PC-3 (cell line): ENCODE data around the gene DIS3L. TPM values are rescaled to one million over a fixed set of nuclear protein-coding genes. Genes with fewer than 3 reads are reported as not detected.

ENCODE experiments used
- ATAC-seq: fragments of 200-7000 bp; cut with Tn5 transposase; 2 replicates; pipeline ENCODE4 v1.9.1; 2020; ENCODE audit warnings: mild to moderate bottlenecking, moderate library complexity
- BruUV-seq: library from RNA; stranded (reverse); fragments of 400-500 nt; replicated peaks from 2 replicates; lab custom pipeline; 2021; lab: Mats Ljungman, UMichigan
- CTCF ChIA-PET: fragments of 300-600 bp; sonication (Branson Sonifier 250); formaldehyde crosslinking; loops from one replicate; lab custom pipeline; 2022; ENCODE audit warnings: antibody characterized with exemption; lab: Charles Lee
- POLR2A ChIA-PET: fragments of 300-600 bp; sonication (Branson Sonifier 250); formaldehyde crosslinking; loops from one replicate; lab custom pipeline; 2022; ENCODE audit warnings: antibody characterized with exemption; ENCODE audit not compliant: unreplicated experiment; lab: Charles Lee
- DNase-seq: peaks from one replicate; pipeline ENCODE4 v3.0.0-alpha.2; 2015
- H2AFZ ChIP-seq: fragments of 300-600 bp; sonication (generic); 2 replicates; pipeline ENCODE4 v1.6.0; 2016; ENCODE audit warnings: antibody characterized with exemption, low read length
- H3F3A ChIP-seq: fragments of 300-600 bp; sonication (generic); one replicate; pipeline ENCODE4 v1.6.0; 2017; ENCODE audit warnings: antibody characterized with exemption, low read length, control low read depth, mild to moderate bottlenecking; ENCODE audit not compliant: unreplicated experiment
- H3K27ac ChIP-seq: fragments of 300-600 bp; sonication (generic); 2 replicates; pipeline ENCODE4 v1.5.1; 2016; ENCODE audit warnings: mild to moderate bottlenecking, low read length
- H3K27me3 ChIP-seq: fragments of 300-600 bp; sonication (generic); 2 replicates; pipeline ENCODE4 v1.6.1; 2016; ENCODE audit warnings: low read length, mixed read lengths
- H3K36me3 ChIP-seq: fragments of 300-600 bp; sonication (generic); 2 replicates; pipeline ENCODE4 v1.6.1; 2016; ENCODE audit warnings: low read depth, mixed run types, low read length, mixed read lengths
- H3K4me1 ChIP-seq: fragments of 300-600 bp; sonication (generic); 2 replicates; pipeline ENCODE4 v1.5.1; 2016; ENCODE audit warnings: low read length; ENCODE audit not compliant: insufficient read depth
- H3K4me2 ChIP-seq: fragments of 300-600 bp; sonication (generic); 2 replicates; pipeline ENCODE4 v1.6.0; 2016; ENCODE audit warnings: low read length
- H3K4me3 ChIP-seq: fragments of 300-600 bp; sonication (generic); 2 replicates; pipeline ENCODE4 v1.5.1; 2016; ENCODE audit warnings: mild to moderate bottlenecking, low read length, mixed read lengths
- H3K79me2 ChIP-seq: fragments of 300-600 bp; sonication (generic); 2 replicates; pipeline ENCODE4 v1.6.1; 2017; ENCODE audit warnings: low read length, mixed read lengths
- H3K9ac ChIP-seq: fragments of 300-600 bp; sonication (generic); 2 replicates; pipeline ENCODE4 v1.6.0; 2016; ENCODE audit warnings: mild to moderate bottlenecking, low read length
- H3K9me2 ChIP-seq: fragments of 300-600 bp; sonication (generic); replicated peaks from 2 replicates; pipeline ENCODE4 v1.6.1; 2016; ENCODE audit warnings: mixed run types, low read length, mixed read lengths
- H3K9me3 ChIP-seq: fragments of 300-600 bp; sonication (generic); 2 replicates; pipeline ENCODE4 v1.6.1; 2016; ENCODE audit warnings: low read length, mixed read lengths
- H4K20me1 ChIP-seq: fragments of 300-600 bp; sonication (generic); 2 replicates; pipeline ENCODE4 v1.6.1; 2016; ENCODE audit warnings: low read length, mixed read lengths
- CTCF ChIP-seq: fragments of 300-600 bp; sonication (generic); conservative IDR thresholded peaks from 2 replicates; pipeline ENCODE4 v1.5.1; 2017; ENCODE audit warnings: antibody characterized with exemption, low read depth, mild to moderate bottlenecking, low read length
- EZH2 ChIP-seq: fragments of 300-600 bp; sonication (generic); IDR thresholded peaks from one replicate; pipeline ENCODE4 v1.6.1; 2017; ENCODE audit warnings: antibody characterized with exemption, mild to moderate bottlenecking, low read length; ENCODE audit not compliant: unreplicated experiment
- EZH2phosphoT487 ChIP-seq: fragments of 300-600 bp; sonication (generic); IDR thresholded peaks from 2 replicates; pipeline ENCODE4 v1.6.1; 2018; ENCODE audit warnings: mild to moderate bottlenecking, antibody characterized with exemption, low read length, borderline replicate concordance
- intact Hi-C: fragments of 100-400 bp; cut with micrococcal nuclease; formaldehyde crosslinking; loops from 2 replicates; pipeline ENCODE4 v1.9.0; 2023
- total RNA-seq: library from RNA; depleted of rRNA; stranded (reverse); fragments of >200 nt; gene quantifications from 2 replicates; pipeline ENCODE4 v1.2.3, GENCODE V29; 2014

The DIS3L gene
- total RNA-seq, 1 experiment from 2014 or later: 18.7 TPM

GRCh38 chr15:66294932-66295235 lies 1.5 kb downstream of the DIS3L start:
- no peak for ATAC-seq
- no peaks in the 10 kb centered on the region for H3K27me3 ChIP-seq
- POLR2A ChIA-PET: no interaction called here
- peaks cover 27% of the 10 kb centered on the region for H3K4me1 ChIP-seq
- TF ChIP-seq CTCF (no peak), EZH2phosphoT487 (no peak), EZH2 (no peak)
- CTCF ChIA-PET: interaction anchor here (0.7 kb wide), 1 partner anchor 19 kb away, joined by 3 read pairs; no protein-coding TSS in a partner anchor
- H3K4me2 ChIP-seq: peak overlapping the region; percentile 99
- no TSS peak for BruUV-seq
- H3K4me3 ChIP-seq: peak overlapping the region; percentile 86
- H2AFZ ChIP-seq: peak overlapping the region; percentile 88
- peaks cover 38% of the 10 kb centered on the region for H3K79me2 ChIP-seq
- H3F3A ChIP-seq: no peaks in the 10 kb centered on the region
- H3K9me2 ChIP-seq: no peaks in the 10 kb centered on the region
- H4K20me1 ChIP-seq: no peaks in the 10 kb centered on the region
- H3K27ac ChIP-seq: peak overlapping the region; percentile 64; the same call in 1 of the 2 replicates
- H3K9me3 ChIP-seq: no peaks in the 10 kb centered on the region
- no peak for DNase-seq
- peaks cover 2% of the 10 kb centered on the region; the same call in 1 of the 2 replicates for H3K36me3 ChIP-seq
- intact Hi-C loops: loop anchor here (10.0 kb wide), 1 partner anchor 210 kb away; the partner anchor contains the start of genes RPL4 and ZWILCH
- peak overlapping the region; percentile 85 for H3K9ac ChIP-seq

- ATAC-seq (no peak), DNase-seq (no peak)
- no peaks in the 10 kb centered on the region for H3K9me3 ChIP-seq
- intact Hi-C loops: loop anchor here (10.0 kb wide), 1 partner anchor 209 kb away; the partner anchor contains the start of genes RPL4 and ZWILCH
- no peaks in the 10 kb centered on the region for H3K27me3 ChIP-seq
- ChIA-PET POLR2A (no interaction called here), CTCF (no interaction called here)
- TF ChIP-seq EZH2phosphoT487: no peak
- no peak overlapping the region for H2AFZ ChIP-seq
- H3K36me3 ChIP-seq: peaks cover 2% of the 10 kb centered on the region; the same call in 1 of the 2 replicates
- H3K4me3 ChIP-seq: no peak overlapping the region
- H3K4me2 ChIP-seq: peak overlapping the region; percentile 99; the same call in 1 of the 2 replicates
- no peaks in the 10 kb centered on the region for H3F3A ChIP-seq
- peaks cover 27% of the 10 kb centered on the region for H3K4me1 ChIP-seq
- peaks cover 38% of the 10 kb centered on the region for H3K79me2 ChIP-seq
- no peak overlapping the region for H3K27ac ChIP-seq
- no TSS peak for BruUV-seq
- H3K9me2 ChIP-seq: no peaks in the 10 kb centered on the region
- no peaks in the 10 kb centered on the region for H4K20me1 ChIP-seq
- H3K9ac ChIP-seq: no peak overlapping the region
Observed at GRCh38 chr15:66296186-66296585, 2.8 kb downstream of the DIS3L start.

- no TSS peak for BruUV-seq
Observed at GRCh38 chr15:66298803-66299251, 5.5 kb downstream of the DIS3L start.

More at GRCh38 chr15:66298803-66299251, 5.5 kb downstream of the DIS3L start:
- Histone ChIP-seq H3K36me3 (peaks cover 2% of the 10 kb centered on the region; the same call in 1 of the 2 replicates), H3K4me2 (no peak overlapping the region), H4K20me1 (no peaks in the 10 kb centered on the region), H3K9me2 (no peaks in the 10 kb centered on the region), H3K4me1 (peaks cover 22% of the 10 kb centered on the region), H3F3A (no peaks in the 10 kb centered on the region), H3K27ac (no peak overlapping the region), H3K9ac (no peak overlapping the region), H3K79me2 (peaks cover 29% of the 10 kb centered on the region), H3K4me3 (no peak overlapping the region), H3K9me3 (no peaks in the 10 kb centered on the region), H2AFZ (no peak overlapping the region), H3K27me3 (no peaks in the 10 kb centered on the region)
- CTCF ChIA-PET: no interaction called here
- intact Hi-C loops: loop anchor here (10.0 kb wide), 1 partner anchor 206 kb away; the partner anchor contains the start of genes RPL4 and ZWILCH
- DNase-seq (no peak), ATAC-seq (no peak)
- TF ChIP-seq CTCF (no peak), EZH2 (no peak), EZH2phosphoT487 (no peak)
- POLR2A ChIA-PET: no interaction called here
